GM10266 (cell line): ENCODE data around the gene FGD5.

Experiments used
- DNase-seq: peaks from one replicate; pipeline ENCODE4 v3.0.0; 2012; ENCODE audit errors: extremely low spot score
- CTCF ChIP-seq: IDR thresholded peaks from 2 replicates; pipeline ENCODE4 v1.5.1; 2012; ENCODE audit warnings: mild to moderate bottlenecking, low read depth; ENCODE audit not compliant: control insufficient read depth, insufficient read depth; ENCODE audit errors: missing control alignments

FGD5 gene

GRCh38 chr3:14803101-14803980 is 15.4 kb upstream of the FGD5 start:
- no peak for DNase-seq
- TF ChIP-seq CTCF: no peak

- no peak for TF ChIP-seq CTCF
- DNase-seq: no peak
Measured at GRCh38 chr3:14803981-14804834, 14.6 kb upstream of the FGD5 start.

- DNase-seq: no peak
Measured at GRCh38 chr3:14804835-14805780, 13.7 kb upstream of the FGD5 start.

GRCh38 chr3:14805961-14806537 is 12.7 kb upstream of the FGD5 start:
- no peak for TF ChIP-seq CTCF
- DNase-seq: no peak

More at GRCh38 chr3:14804835-14805780, 13.7 kb upstream of the FGD5 start:
- no peak for TF ChIP-seq CTCF

- DNase-seq: no peak
- no peak for TF ChIP-seq CTCF
Measured at GRCh38 chr3:14806641-14807263, 12.0 kb upstream of the FGD5 start.

DNA sequence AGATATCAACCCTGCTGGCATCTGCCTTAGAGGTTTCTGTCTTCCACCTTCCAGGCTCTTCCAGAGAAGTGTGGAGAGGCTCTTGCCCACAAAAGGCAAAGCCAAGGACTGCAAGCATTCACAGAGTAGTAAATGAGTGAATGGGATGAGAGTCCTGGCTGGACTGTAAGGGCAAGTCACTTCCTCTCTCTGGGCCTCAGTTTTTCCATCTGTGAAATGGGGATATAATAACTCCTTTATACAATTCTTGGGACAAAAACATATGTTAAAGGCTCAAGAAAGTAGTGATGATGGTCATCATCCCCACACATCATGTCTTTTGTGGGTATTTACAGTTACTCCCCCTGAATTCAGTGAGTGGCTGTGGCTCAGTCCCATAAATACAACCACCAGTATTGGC is 10.7 kb upstream of the FGD5 start:
- TF ChIP-seq CTCF: no peak
- no peak for DNase-seq
